HL-60/S4 treated with phorbol 12-myristate 13-acetate at 8.2 ng/mL for 4 days and 3 days (cell line): ENCODE data around the gene POR.
"Not testable (repeated sequence)": the region's sequence is repeated elsewhere in the genome, so short reads cannot be mapped to it uniquely, and the experiment has no call there.

Experiments
- in situ Hi-C: fragments of 300-500 bp; cut with MboI; formaldehyde crosslinking; loops from 2 replicates; pipeline ENCODE4 v1.15.0; 2022; ENCODE audit warnings: low sequenced_read_pairs

POR gene

GRCh38 chr7:76009672-76010600 lies 95.0 kb downstream of the POR start:
- in situ Hi-C loops = loop anchor here (25.0 kb wide), 2 partner anchors 123 to 948 kb away; partner anchors contain the start of genes RCC1L and RHBDD2

GRCh38 chr7:76011442-76011861 lies 96.5 kb downstream of the POR start:
- in situ Hi-C loops = loop anchor here (25.0 kb wide), 2 partner anchors 124 to 949 kb away; partner anchors contain the start of genes RCC1L and RHBDD2

GRCh38 chr7:76016191-76016947 lies 101.4 kb downstream of the POR start:
- in situ Hi-C loops = loop anchor here (25.0 kb wide), 2 partner anchors 129 to 954 kb away; partner anchors contain the start of genes RCC1L and RHBDD2

- in situ Hi-C loops = loop anchor here (25.0 kb wide), 2 partner anchors 131 to 956 kb away; partner anchors contain the start of genes RCC1L and RHBDD2
Observed at GRCh38 chr7:76018520-76018919, 103.6 kb downstream of the POR start.

- in situ Hi-C loops = loop anchor here (25.0 kb wide), 2 partner anchors 133 to 958 kb away; partner anchors contain the start of genes RCC1L and RHBDD2
Observed at GRCh38 chr7:76020031-76020714, 105.2 kb downstream of the POR start.

- in situ Hi-C loops = loop anchor here (25.0 kb wide), 2 partner anchors 135 to 960 kb away; partner anchors contain the start of genes RCC1L and RHBDD2
Observed at GRCh38 chr7:76022026-76022780, 107.2 kb downstream of the POR start.

GRCh38 chr7:76023002-76023401 lies 108.0 kb downstream of the POR start:
- in situ Hi-C loops = loop anchor here (25.0 kb wide), 2 partner anchors 136 to 961 kb away; partner anchors contain the start of genes RCC1L and RHBDD2

- in situ Hi-C loops = not testable (repeated sequence)
Observed at GRCh38 chr7:76029682-76030081, 114.7 kb downstream of the POR start.

- in situ Hi-C loops = no loop called here
Observed at GRCh38 chr7:76031964-76032363, 117.0 kb downstream of the POR start.
